HepG2 (cell line): ENCODE results near the gene PDCD1LG2.

Experiments
- ATF7 ChIP-seq, 2 experiments: fragments of 450-650 bp in 1 of 2; sonication (generic) in 1 of 2; formaldehyde crosslinking in 1 of 2; IDR thresholded peaks; 2 replicates each; pipeline versions ENCODE4 v1.4.0 to v1.6.1; 2016 to 2020; ENCODE audit warnings: antibody characterized with exemption in 1 of 2, mild to moderate bottlenecking in 1 of 2, missing genetic modification reagents in 1 of 2
- GABPA ChIP-seq, 2 experiments: IDR thresholded peaks; 2 replicates each; pipeline ENCODE4 v1.6.1; 2011 to 2016; ENCODE audit warnings: low read depth in 2 of 2, low read length in 1 of 2, missing biosample characterization in 1 of 2, missing genetic modification characterization in 1 of 2
- GTF3A ChIP-seq: sonication (generic); formaldehyde crosslinking; conservative IDR thresholded peaks from 2 replicates; pipeline ENCODE4 v1.4.0; 2020; ENCODE audit warnings: mild to moderate bottlenecking, missing genetic modification reagents
- NR1H2 ChIP-seq: sonication (generic); formaldehyde crosslinking; IDR thresholded peaks from 2 replicates; pipeline ENCODE4 v1.8.1; 2022; ENCODE audit warnings: low read depth, missing genetic modification reagents, borderline replicate concordance
- POLR2A ChIP-seq, 2 experiments: IDR thresholded peaks; 2 replicates each; pipeline ENCODE4 v1.6.1; 2011; ENCODE audit warnings: low read depth in 2 of 2, low read length in 2 of 2, mild to moderate bottlenecking in 1 of 2, moderate library complexity in 1 of 2; ENCODE audit not compliant: insufficient read depth in 1 of 2
- TOPORS ChIP-seq: sonication (generic); formaldehyde crosslinking; IDR thresholded peaks from 2 replicates; pipeline ENCODE4 v1.8.0; 2023; ENCODE audit warnings: mild to moderate bottlenecking, missing genetic modification reagents
- ZNF367 ChIP-seq: sonication (generic); formaldehyde crosslinking; IDR thresholded peaks from 2 replicates; pipeline ENCODE4 v1.4.0; 2020; ENCODE audit warnings: missing genetic modification reagents, borderline replicate concordance
- TF ChIP-seq, protein P1 (sequence below): sonication (generic); formaldehyde crosslinking; IDR thresholded peaks from 2 replicates; pipeline ENCODE4 v1.5.0; 2020; ENCODE audit warnings: mild to moderate bottlenecking, missing genetic modification reagents, moderate library complexity
- TF ChIP-seq, protein P2 (sequence below): sonication (generic); formaldehyde crosslinking; IDR thresholded peaks from 2 replicates; pipeline ENCODE4 v1.9.0; 2021; ENCODE audit warnings: missing genetic modification reagents, borderline replicate concordance

DNA sequence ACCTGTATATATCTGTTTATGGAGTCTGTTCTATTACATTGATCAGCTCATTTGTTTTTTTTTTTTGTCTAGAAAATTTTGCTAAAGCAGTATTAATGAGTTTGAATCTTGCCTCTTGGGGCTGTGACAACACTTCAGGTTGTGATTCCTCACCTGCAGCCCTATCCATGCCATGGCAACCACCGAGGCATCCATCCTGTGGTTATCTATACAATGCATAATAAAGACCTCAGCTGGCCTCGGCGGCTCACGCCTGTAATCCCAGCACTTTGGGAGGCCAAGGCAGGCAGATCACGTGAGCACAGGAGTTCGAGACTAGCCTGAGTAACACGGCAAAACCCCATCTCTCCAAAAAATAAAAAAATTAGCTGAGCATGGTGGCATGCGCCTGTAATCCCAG, 28.1 kb upstream of the PDCD1LG2 start:
- TF ChIP-seq, protein P1, sequence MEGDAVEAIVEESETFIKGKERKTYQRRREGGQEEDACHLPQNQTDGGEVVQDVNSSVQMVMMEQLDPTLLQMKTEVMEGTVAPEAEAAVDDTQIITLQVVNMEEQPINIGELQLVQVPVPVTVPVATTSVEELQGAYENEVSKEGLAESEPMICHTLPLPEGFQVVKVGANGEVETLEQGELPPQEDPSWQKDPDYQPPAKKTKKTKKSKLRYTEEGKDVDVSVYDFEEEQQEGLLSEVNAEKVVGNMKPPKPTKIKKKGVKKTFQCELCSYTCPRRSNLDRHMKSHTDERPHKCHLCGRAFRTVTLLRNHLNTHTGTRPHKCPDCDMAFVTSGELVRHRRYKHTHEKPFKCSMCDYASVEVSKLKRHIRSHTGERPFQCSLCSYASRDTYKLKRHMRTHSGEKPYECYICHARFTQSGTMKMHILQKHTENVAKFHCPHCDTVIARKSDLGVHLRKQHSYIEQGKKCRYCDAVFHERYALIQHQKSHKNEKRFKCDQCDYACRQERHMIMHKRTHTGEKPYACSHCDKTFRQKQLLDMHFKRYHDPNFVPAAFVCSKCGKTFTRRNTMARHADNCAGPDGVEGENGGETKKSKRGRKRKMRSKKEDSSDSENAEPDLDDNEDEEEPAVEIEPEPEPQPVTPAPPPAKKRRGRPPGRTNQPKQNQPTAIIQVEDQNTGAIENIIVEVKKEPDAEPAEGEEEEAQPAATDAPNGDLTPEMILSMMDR (CRISPR knock-in tag): no peak
- TF ChIP-seq, protein P2, sequence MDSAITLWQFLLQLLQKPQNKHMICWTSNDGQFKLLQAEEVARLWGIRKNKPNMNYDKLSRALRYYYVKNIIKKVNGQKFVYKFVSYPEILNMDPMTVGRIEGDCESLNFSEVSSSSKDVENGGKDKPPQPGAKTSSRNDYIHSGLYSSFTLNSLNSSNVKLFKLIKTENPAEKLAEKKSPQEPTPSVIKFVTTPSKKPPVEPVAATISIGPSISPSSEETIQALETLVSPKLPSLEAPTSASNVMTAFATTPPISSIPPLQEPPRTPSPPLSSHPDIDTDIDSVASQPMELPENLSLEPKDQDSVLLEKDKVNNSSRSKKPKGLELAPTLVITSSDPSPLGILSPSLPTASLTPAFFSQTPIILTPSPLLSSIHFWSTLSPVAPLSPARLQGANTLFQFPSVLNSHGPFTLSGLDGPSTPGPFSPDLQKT (CRISPR knock-in tag): no peak
- TF ChIP-seq GTF3A (CRISPR knock-in tag) (no peak), ZNF367 (CRISPR knock-in tag) (no peak), ATF7 (IDR thresholded peaks at IDR 0.05) (no peak), ATF7 (CRISPR knock-in tag; IDR thresholded peaks at IDR 0.05) (no peak), NR1H2 (CRISPR knock-in tag) (no peak), TOPORS (CRISPR knock-in tag) (no peak), GABPA (IDR thresholded peaks at IDR 0.05; ENCODE audit: low read depth, low read length) (no peak), GABPA (CRISPR knock-in tag; IDR thresholded peaks at IDR 0.05; ENCODE audit: low read depth) (no peak), POLR2A (IDR thresholded peaks at IDR 0.05; ENCODE audit: insufficient read depth in 1 of 2, low read depth in 2 of 2, low read length in 2 of 2) (no peak)
